Fibroblast of mammary gland (primary cell): ENCODE measurements around the gene MYH7B.

ENCODE experiments used
- DNase-seq: peaks from one replicate; pipeline ENCODE4 v3.0.0-alpha.2; 2010; ENCODE audit warnings: low read depth
- H3K4me3 ChIP-seq: 2 replicates; pipeline ENCODE4 v1.5.1; 2011; ENCODE audit warnings: low read depth, mild to moderate bottlenecking, low read length, moderate library complexity; ENCODE audit not compliant: control insufficient read depth
- CTCF ChIP-seq: conservative IDR thresholded peaks from 2 replicates; pipeline ENCODE4 v1.5.1; 2011; ENCODE audit warnings: low read depth, low read length, inconsistent platforms; ENCODE audit not compliant: control insufficient read depth, insufficient read depth

Gene MYH7B

DNA sequence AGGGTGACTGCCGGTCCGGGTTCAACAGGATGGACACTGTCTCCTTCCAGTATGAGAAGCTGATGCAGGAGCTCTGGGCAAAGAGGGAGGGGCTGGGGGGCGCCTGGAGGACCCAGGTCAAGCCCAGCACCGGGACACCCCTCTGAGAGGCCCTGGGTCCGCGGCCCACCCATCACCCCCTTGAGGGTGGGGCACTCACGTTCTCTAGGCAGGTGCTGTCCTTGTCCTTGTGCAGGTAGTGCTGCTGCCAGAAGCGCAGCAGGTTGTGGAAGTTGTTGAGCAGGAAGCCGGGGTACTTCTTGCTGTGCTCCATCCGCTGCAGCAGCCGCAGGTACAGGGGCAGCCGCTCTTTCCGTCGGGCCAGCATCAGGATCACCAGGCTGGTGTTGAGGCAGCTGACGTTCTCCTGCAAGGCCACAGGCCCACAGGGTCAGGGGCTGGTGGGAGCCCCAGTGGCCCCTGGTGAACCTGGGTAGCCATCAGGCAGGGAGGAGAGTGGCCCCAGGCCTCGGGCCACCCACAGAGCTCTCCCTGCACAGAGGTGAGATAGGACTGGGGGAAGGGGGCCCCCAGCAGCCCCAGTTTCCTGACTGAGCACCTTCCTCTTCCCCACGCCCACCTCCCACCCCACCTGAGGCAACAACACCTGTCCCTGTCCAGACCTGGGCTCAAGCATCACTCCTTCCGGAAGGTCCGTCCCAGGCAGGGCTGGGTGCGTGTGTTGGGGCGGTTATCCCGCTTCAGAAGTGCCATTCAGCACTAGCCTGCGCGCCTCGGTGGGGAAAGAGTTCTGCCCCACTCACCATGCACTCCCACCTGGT is 47.8 kb downstream of the MYH7B start:
- DNase-seq = no peak
- TF ChIP-seq CTCF = no peak
- no peak overlapping the region for H3K4me3 ChIP-seq

GRCh38 chr20:35004051-35004725 is 48.5 kb downstream of the MYH7B start:
- TF ChIP-seq CTCF = no peak
- no peak overlapping the region for H3K4me3 ChIP-seq
- DNase-seq = no peak

GRCh38 chr20:35004749-35005462 is 49.2 kb downstream of the MYH7B start:
- no peak overlapping the region for H3K4me3 ChIP-seq
- DNase-seq = no peak
- TF ChIP-seq CTCF = no peak
